Measurements from ENCODE around the gene NUMB. TPM values are rescaled to one million over a fixed set of nuclear protein-coding genes. Genes with fewer than 3 reads are reported as not detected.
"Not testable (repeated sequence)": the region's sequence is repeated elsewhere in the genome, so short reads cannot be mapped to it uniquely, and the experiment has no call there.

NUMB gene
- total and polyA plus RNA-seq, 12 donors: 18.9 to 42.6 (median 32.0) TPM

GRCh38 chr14:73359445-73359844 lies 98.9 kb downstream of the NUMB start:
- H3K36me3 ChIP-seq: peaks cover 0 to 42% (median 0%) of the 10 kb centered on the region in 9 donors
- no peak overlapping the region for H3K4me3 ChIP-seq
- no peak for DNase-seq
- no peak for TF ChIP-seq CTCF (IDR thresholded peaks at IDR 0.05)
- no peak for ATAC-seq
- H3K27me3 ChIP-seq: no peaks in the 10 kb centered on the region
- H3K4me1 ChIP-seq: no peaks in the 10 kb centered on the region
- intact Hi-C loops (cut with DNase I): no loop called here
- H3K27ac ChIP-seq: no peak overlapping the region
- no peaks in the 10 kb centered on the region for H3K9me3 ChIP-seq

GRCh38 chr14:73358187-73358586 lies 100.2 kb downstream of the NUMB start:
- intact Hi-C loops (cut with DNase I): no loop called here
- Histone ChIP-seq H3K4me1 (no peaks in the 10 kb centered on the region), H3K36me3 (peaks cover 0 to 50% (median 0%) of the 10 kb centered on the region in 9 donors), H3K9me3 (no peaks in the 10 kb centered on the region), H3K27ac (no peak overlapping the region), H3K4me3 (no peak overlapping the region), H3K27me3 (no peaks in the 10 kb centered on the region)
- ATAC-seq: no peak
- DNase-seq: no peak
- no peak for TF ChIP-seq CTCF (IDR thresholded peaks at IDR 0.05)
- 87 to 100% methylated on average over 1 of the region's 1 CpG for WGBS, 2 donors

- H3K27me3 ChIP-seq; ATAC-seq; H3K9me3 ChIP-seq; H3K4me3 ChIP-seq; H3K27ac ChIP-seq; DNase-seq; intact Hi-C loops (cut with DNase I): not testable (repeated sequence)
- Histone ChIP-seq H3K36me3 (peaks cover 0 to 42% (median 0%) of the 10 kb centered on the region in 9 donors), H3K4me1 (peaks cover 0 to 14% (median 10%) of the 10 kb centered on the region in 9 donors)
- 93 to 98% methylated on average over 3 of the region's 3 CpGs for WGBS, 2 donors
Observed at GRCh38 chr14:73349091-73349490, 109.3 kb downstream of the NUMB start.

GRCh38 chr14:73344319-73344718 lies 114.0 kb downstream of the NUMB start:
- no peak for TF ChIP-seq CTCF (IDR thresholded peaks at IDR 0.05)

GRCh38 chr14:73342670-73343069 lies 115.7 kb downstream of the NUMB start:
- intact Hi-C loops (cut with DNase I): no loop called here
- 84% methylated on average over 5 of the region's 5 CpGs for WGBS, 2 donors
- no peak overlapping the region for H3K27ac ChIP-seq
- no peaks in the 10 kb centered on the region for H3K27me3 ChIP-seq
- no peak for TF ChIP-seq CTCF (IDR thresholded peaks at IDR 0.05)
- H3K4me1 ChIP-seq: peaks cover 0 to 46% (median 19%) of the 10 kb centered on the region in 9 donors
- H3K36me3 ChIP-seq: peaks cover 0 to 19% (median 0%) of the 10 kb centered on the region in 9 donors
- DNase-seq: no peak
- H3K9me3 ChIP-seq: peaks cover 0 to 3% (median 0%) of the 10 kb centered on the region in 11 donors
- ATAC-seq: no peak
- no peak overlapping the region for H3K4me3 ChIP-seq

More at GRCh38 chr14:73344319-73344718, 114.0 kb downstream of the NUMB start:
- no peak for DNase-seq
- no peak overlapping the region for H3K4me3 ChIP-seq
- peaks cover 0 to 3% (median 0%) of the 10 kb centered on the region in 11 donors for H3K9me3 ChIP-seq
- peaks cover 0 to 34% (median 13%) of the 10 kb centered on the region in 9 donors for H3K4me1 ChIP-seq
- peak in 5 of 8 donors; percentile 29 to 69 (median 53) for ATAC-seq
- H3K27ac ChIP-seq: peak overlapping the region in 3 of 10 donors; percentile 1 to 49 (median 28)
- intact Hi-C loops (cut with DNase I): no loop called here
- WGBS, 2 donors: 51 to 58% methylated on average over 1 of the region's 1 CpG
- no peaks in the 10 kb centered on the region for H3K27me3 ChIP-seq
- peaks cover 0 to 24% (median 0%) of the 10 kb centered on the region in 9 donors for H3K36me3 ChIP-seq

Data from heart right ventricle (tissue), 16 donors.